HG02678 (cell line): ENCODE measurements around the gene MEI4.
"Not testable (repeated sequence)": the region's sequence is repeated elsewhere in the genome, so short reads cannot be mapped to it uniquely, and the experiment has no call there.

Source experiments
- ATAC-seq: cut with Tn5 transposase; IDR thresholded peaks from one replicate; pipeline ENCODE4 v1.9.1; 2021; ENCODE audit warnings: mild to moderate bottlenecking, moderate library complexity; ENCODE audit not compliant: unreplicated experiment

MEI4 gene, protein sequence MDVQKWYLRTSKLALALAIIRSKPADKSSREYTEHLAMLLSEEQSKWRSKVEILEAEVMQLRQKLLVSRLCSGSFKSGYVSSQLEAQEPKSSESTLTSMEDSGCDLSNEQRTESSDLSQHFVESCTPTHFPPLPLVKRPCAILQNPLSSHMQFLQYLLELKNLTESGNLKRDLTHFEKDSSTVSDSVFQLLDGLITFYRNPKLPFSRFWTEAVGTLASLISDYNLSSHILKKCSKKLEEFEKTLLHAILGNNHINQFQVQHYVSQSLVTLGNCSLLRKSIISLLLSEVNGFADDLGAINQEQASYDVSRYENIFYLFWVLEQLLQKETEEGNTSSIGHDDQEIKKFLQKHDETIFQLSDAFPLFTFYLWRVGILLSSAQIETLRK

DNA sequence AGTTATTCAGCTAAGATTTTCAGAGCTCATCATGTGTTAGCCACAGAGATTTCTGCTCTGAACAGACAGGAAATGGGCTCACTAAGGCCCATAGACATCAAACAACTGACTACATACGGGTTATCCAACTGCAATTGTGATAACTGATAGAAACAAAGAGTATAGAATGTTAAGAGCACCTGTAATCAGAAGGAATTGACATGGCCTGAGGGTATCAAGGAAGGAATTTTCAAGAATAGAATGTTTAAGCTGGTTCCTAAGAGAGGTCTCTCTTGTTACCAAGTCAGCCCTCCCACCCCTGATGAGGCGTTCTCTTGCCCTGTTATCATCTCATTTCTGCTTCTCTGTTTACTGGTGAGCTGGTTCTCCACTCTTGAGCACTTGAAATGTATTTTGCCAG is at the start of gene MEI4:
MEI4 (plus strand) TSS at position 301 of the 400 bp plus-strand sequence. CDS start 37,633 bp downstream, outside the sequence.
- no peak for ATAC-seq

DNA sequence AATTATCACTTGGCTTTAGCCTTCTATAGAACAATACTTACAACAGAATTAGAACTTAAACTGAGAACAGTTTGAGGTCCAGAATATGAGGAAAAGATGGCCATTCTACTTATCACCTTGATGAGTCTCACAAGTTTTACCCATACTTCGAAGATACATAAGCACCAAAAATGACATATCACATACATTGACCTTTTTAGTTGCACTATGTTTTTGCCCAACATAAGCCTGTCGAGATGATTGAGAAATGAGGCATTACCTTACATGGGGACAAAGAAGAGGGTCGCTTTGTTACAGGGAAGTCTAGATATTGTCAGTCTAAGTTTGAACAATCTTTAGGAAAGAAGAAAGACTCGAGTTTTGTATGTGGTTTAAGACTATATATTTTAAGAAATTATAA is 48.4 kb upstream of the MEI4 start:
- no peak for ATAC-seq

DNA sequence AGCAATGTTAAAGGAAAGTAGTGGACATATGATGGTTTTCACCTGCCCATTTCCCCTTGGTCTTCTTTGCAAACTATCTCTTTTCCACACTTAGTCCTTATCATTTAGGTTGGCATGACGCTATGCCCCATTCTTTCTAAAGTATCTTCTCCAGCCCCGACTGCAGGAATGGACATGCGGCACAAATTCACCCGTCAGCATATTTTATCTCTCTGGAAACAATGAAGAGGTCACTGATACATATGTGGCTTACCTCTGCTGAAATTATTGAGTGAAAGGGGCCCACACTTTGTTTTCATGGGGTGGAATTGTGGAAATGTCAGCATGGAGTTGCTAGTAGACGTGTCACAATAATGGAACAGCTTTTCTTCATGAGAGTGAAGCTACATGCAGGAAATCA is 45.8 kb upstream of the MEI4 start:
- no peak for ATAC-seq

DNA sequence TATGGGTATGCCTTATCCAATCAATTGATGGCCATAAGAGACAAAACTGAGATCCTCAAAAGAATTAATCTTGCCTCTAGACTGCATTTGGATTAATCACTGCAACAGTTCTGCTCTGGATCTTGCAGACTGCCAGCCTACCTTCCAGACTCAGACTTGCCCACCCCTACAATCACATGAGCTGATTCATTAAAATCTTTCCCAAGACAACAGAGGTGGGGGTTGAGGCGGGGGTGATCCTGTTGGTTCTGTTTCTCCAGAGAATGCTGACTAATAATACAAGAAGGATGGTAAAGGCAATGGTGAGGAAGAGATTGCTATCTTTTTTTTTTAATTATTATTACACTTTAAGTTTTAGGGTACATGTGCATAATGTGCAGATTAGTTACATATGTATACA is 43.7 kb upstream of the MEI4 start:
- no peak for ATAC-seq

DNA sequence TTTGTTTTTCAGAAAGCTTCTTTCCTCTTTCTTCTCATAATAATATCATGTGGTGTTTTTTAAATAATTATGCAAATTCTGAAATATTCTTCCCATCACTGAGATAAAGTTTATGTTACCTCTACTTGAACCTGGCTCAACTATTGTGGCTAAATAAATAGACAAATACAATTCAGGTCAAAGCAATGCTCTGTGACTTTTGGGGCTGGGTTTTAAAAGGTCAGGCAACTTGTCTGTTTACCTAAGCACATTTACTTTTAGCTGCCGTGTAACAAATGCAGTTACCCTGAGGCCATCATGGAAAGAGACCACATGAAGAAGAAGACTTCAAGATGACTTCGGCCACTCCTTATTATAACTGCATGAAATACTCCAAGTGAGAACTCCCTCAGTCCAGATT is 33.7 kb upstream of the MEI4 start:
- ATAC-seq: no peak

DNA sequence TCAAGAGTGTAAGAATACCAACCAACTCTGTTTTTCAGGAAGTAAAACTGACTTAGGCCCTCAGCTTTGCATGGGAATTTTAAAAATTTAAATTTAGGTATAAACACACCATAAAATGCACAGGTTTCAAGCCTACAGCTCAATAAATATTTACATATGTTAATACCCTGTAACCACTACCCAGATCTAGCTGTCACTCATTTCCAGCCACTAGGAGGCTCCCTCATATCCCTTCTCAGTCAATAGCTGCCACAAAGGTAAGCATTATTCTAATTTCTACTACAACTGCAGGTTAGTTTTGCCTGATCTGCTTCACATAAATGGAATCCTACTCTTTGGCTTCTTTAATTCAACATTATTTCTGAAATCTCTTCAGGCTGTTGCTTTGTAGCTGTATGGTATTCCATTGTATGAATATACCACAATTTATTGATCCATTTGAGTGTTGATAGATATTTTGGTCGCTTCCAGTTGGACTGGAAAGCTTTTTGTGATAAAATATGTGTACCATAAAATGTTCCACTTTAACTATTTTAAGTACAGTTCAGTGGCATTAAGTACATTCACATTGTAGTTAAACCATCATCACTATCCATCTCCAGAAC is 32.5 kb upstream of the MEI4 start:
- ATAC-seq: peak; percentile 55

DNA sequence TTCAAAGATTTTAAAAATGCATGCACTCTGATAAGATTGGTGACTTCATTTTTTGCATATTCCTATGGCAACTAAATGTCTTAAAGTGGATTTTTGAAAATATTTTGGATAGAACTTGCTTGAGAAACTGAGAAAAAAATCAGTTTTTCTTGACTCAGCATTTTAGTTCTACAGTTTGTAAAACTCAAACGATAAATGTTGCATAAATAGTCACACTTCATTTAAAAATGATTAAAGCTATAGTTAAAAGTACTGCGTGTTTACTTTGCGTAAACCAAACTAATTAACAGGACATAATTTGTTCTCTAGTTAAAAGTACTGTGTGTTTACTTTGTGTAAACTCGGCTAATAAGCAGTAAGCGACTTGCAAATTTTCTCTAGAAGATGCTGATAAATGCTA is 28.3 kb upstream of the MEI4 start:
- ATAC-seq: no peak

DNA sequence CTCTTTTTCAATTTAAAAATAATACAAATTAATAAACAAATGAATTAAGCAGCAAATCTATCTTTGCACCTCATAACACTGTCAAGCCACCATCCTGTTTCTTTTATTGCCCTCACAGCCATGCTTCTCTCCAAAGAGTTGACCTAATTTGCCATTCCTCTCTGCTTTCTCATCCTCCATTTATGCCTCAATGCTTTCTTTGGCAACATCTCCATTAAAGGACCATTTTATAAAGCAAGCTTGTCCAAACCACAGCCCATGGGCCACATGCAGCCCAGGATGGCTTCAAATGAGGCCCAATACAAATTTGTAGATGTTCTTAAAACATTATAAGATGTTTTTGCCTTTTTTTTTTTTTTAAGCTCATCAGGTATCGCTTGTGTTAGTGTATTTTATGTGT is 26.4 kb upstream of the MEI4 start:
- ATAC-seq: no peak

DNA sequence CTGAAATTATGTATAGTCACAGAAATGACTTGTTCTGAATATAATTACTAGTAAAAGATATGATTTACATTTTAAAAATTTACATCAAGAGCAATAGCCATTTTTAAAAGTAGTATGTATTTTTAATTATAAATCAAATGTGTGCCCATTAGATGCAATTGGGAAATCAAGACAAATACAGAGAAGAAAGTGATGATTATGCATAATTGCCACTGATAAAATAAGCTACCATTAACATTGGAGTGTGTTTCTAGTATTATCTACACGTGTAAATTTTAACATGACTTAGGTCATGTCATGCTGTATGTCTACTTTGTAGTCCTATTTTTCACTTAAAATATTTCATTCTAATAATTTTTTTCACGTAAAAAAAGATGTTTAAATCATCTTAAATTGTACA is 22.8 kb upstream of the MEI4 start:
- no peak for ATAC-seq

DNA sequence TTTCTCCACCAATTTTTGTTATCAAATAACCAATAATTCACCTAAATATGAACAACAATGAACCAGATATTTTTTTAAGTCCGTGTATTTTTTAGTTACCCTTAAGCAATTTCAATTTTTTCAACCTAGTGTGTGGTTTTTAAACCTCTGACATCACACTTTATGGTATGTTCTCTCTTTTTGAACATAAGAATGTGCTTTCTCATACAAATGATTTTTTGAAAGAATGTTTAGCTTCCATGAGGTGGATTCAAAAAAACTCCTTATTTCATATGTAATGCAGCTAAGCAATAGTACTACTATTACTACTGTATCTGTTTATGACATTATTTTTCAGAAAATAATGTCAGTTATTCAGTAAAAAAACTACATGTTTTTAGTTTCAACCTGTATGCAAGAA is 19.4 kb upstream of the MEI4 start:
- no peak for ATAC-seq

DNA sequence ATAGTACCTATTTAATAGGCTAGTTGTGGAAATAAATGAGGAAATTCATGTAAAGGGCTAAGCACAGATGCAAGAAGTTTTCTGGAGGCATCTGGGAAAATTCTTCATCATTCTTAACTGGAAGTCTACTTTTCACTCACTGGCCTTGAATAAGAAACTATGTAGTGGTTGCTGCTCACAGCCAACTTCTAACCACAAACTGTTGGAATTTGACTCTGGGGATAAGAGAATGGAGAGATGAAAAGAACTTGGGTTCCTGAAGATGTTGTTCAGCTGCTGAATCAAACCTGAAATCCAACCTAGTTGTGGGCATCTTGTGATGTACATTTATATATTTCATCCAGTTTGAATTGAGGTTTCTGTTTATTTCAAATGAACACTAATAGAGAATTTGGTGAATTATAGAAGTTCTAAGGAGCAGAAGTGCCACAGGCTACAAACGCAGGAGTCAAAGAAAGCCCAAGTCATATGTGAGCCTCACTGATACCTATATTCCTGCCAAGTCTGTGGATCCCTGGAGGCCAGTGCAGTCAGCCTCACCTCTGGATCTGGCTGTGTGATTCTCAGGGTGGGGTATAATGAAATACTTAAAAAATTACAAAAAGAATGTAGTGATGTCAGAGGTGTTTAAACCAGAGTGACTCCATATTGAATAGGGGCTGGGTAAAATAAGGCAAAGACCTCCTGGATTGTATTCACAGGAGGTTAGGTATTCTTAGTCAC is 18.7 kb upstream of the MEI4 start:
- ATAC-seq: no peak

DNA sequence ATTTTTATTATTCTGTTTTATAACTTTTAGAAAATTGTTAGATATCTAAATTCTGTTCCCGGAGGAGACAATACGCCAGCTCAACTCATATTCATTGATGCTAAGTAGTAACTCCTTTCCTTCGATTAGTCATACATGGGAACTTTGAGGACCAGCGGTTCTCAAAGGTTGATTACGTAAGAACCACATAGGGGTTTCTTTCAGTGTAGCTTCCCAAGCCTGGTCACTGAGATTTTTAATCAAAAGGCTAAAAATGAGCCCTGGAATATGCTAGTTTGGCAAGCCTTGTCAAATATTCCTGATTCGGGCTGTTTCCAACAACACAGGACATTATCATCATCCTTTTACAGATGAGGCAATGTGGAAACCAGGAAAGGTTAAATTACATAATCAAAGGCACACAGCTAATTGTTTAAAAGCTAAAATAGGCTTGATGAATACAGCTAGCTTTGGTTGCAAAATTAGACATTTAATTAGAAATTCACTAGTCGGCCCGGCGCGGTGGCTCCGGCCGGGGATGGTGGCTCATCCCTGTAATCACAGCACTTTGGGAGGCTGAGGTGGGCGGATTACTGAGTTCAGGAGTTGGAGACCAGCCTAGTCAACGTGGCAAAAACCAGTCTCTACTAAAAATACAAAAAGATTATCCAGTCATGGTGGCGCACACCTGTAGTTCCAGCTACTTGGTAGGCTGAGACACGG is 14.6 kb upstream of the MEI4 start:
- no peak for ATAC-seq

DNA sequence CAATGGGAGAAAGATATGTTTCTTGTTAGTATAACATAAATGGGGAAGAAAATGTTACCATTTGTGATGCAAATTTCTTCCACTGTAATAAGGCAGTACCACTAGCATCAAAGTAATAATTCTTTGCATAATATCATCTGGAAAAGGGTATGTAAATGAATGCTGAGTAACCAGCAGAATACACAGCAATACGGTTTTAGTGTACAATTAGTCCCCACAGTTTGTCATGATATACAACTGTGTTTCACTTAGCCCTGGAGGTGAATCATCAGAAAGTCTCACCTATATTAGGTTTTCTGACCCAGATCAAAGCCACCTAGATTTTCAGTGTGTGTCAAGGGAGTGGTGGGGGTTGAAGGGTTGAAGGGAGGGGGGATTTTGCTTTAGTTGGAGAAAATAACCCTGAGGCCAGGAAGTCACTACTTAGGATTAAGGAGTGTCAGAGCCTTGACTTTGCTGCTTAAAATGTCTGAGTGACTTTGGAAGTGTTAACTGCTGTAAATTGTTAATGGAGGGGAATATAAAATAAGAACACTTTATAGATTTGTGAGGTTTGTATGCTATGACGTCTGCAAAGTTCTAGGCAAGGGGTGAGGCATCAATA is 8.6 kb upstream of the MEI4 start:
- no peak for ATAC-seq

DNA sequence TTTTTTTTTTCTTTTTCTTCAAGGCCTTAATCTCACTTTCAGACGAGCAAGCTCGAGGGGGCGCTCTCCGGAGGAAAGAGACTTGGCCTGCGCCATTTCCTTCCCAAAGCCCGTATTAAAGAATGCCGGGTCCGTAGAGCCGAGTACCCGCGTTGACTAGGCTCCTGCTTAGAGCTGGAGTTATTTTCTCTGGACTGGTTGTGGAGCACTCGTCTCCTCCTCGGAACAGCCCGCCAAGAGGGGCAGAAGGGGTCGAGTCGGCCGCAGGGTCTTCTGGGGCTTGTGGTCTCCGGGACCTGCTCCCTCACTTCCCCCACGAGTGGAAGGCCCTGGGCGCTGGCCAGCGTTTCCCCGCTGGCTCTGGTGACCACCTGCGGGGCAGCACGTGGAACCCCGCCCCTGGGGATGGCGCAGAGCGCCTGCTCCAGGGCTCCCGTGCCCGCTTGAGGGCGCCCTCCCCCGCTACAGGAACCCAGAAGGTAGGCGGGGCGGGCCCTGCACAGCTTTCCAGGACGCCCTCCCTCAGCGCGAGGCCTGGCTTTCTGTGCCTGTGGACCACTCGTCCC is 2.7 kb upstream of the MEI4 start:
- ATAC-seq: no peak

DNA sequence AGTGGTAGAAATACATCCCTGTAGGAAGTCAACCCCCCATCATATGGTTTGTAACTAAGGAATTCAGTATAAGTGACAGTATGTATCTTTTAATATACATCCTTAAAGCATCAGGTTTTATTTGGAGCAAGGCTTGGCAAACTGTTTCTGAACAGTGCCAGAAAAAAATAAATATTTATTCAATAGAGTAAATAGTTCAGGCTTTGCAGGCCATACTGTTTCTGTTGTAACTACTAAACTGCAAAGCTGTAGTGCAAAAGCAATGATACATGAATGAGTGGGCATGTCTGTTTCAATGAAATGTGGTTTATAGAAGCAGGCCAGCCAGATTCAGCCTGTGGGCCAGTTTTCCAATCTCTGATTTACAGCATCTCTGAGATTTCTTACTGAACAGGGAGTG is 977 bp downstream of the MEI4 start:
- no peak for ATAC-seq

DNA sequence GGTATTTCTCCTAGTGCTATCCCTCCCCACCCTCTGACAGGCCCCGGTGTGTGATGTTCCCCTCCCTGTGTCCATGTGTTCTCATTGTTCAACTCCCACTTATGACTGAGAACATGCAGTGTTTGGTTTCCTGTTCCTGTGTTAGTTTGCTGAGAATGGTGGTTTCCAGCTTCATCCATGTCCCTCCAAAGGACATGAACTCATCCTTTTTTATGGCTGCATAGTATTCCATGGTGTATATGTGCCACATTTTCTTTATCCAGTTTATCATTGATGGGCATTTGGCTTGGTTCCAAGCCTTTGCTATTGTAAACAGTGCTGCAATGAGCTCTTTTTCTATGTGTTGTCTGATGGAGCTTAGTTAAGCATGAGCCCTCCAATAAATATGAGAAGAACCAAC is 2.2 kb downstream of the MEI4 start:
- ATAC-seq: not testable (repeated sequence)

DNA sequence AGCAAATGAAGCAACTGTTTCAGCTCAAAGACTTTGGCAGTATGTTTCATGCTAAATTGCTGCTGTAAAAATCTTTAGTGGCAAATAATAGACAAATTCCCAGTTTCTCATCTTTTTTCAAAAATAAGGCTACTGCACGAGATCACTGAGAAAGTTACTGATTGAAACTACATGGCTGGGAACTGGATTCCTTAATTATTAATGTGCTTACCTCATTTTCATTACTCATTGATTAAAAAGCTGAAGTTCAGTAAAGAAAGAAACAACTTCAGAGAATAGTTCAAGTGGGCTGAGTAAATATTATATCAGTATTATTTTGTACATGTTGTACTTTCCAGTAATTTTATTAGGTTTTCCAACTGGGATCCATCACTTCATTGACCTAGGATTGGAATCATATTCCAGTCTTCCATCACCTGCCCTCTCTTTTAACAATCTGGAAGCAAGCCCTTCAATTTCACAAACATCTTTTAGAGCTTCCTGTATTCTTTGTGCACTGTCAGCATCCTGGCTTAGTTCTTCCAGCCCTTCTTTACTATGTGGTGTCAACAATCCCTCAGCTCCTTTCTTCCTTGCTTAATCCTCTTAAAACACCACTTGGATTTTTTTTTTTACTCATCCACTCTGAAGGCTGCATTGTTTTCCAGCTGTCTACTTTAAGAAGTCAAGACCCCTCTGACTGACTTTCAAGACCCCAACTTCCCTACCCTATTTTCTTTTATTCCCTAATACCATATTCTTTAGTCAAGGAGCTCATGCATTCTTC is 4.3 kb downstream of the MEI4 start:
- ATAC-seq: no peak

DNA sequence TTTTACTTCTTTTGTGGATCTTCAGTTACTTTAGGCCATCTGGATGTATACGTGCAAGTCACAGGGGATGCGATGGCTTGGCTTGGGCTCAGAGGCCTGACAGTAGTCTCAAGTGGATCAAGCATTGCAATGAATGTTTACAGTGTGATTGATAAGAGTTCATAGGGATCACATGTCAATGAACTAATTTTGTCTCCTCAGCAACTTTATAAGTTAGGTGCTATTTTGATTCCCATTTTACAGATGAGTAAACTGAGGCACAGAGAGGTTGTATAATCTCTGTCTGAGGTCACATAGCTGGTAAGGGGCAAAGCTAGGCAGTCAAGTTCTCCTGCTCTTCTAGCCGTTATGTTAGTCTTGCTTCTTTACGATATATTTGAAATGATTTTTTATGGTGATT is 13.5 kb downstream of the MEI4 start:
- no peak for ATAC-seq

DNA sequence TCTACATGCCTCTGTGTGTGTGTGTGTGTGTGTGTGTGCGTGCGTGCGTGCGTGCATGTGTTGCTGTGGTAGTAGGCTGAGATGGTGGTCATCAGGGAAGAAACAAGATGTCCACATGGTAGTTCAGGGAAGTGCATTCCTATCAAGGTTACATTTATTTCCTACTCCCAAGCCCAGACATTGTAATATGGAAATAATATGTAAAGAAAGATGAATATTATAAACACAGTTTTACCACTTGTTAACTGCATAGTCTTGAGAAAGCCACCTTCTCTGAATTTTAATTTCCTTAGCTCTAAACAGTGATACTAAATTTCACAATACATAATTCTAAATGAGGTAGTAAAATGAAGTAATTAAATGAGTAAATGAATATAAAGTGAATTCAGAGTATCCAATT is 14.0 kb downstream of the MEI4 start:
- ATAC-seq: no peak

DNA sequence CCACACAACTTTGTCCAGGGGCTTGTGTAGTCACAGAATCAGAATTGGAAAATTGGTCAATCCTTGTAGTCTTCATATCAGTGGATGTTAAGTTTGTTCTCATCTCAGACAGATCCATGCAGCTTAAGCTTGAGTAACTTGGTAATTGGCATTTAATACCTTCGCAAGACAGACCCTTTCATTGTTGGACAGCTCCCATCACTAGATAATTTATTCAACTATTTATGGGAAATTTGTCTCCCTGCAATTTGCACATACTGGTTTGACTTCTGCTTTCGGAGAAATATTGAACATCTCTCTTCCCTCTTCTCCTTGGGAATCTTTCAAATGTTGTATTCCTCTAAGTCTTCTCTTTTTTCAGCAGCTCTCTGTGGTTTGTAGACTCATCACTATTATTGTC is 17.1 kb downstream of the MEI4 start:
- no peak for ATAC-seq
